ENCODE measurements around the gene DDOST.
"Not testable (repeated sequence)": the region's sequence is repeated elsewhere in the genome, so short reads cannot be mapped to it uniquely, and the experiment has no call there.

The DDOST gene

GRCh38 chr1:20624709-20625108 lies 36.5 kb downstream of the DDOST start:
- DNase-seq (ENCODE audit: low read depth) = no peak

GRCh38 chr1:20621012-20621411 lies 40.2 kb downstream of the DDOST start:
- no peak for DNase-seq (ENCODE audit: low read depth)

GRCh38 chr1:20619999-20620398 lies 41.2 kb downstream of the DDOST start:
- DNase-seq (ENCODE audit: low read depth) = no peak

GRCh38 chr1:20618550-20618949 lies 42.6 kb downstream of the DDOST start:
- no peak for DNase-seq (ENCODE audit: low read depth)

GRCh38 chr1:20616847-20617487 lies 44.2 kb downstream of the DDOST start:
- no peak for DNase-seq (ENCODE audit: low read depth)

- no peak for DNase-seq (ENCODE audit: low read depth)
These were observed 45.0 kb downstream of the DDOST start for GRCh38 chr1:20615946-20616846.

GRCh38 chr1:20614131-20614579 lies 47.0 kb downstream of the DDOST start:
- DNase-seq (ENCODE audit: low read depth) = no peak

GRCh38 chr1:20612221-20612746 lies 48.9 kb downstream of the DDOST start:
- DNase-seq (ENCODE audit: low read depth) = no peak

- no peak for DNase-seq (ENCODE audit: low read depth)
These were observed 49.5 kb downstream of the DDOST start for GRCh38 chr1:20611652-20612051.

GRCh38 chr1:20610970-20611369 lies 50.2 kb downstream of the DDOST start:
- no peak for DNase-seq (ENCODE audit: low read depth)

GRCh38 chr1:20609541-20609940 lies 51.6 kb downstream of the DDOST start:
- DNase-seq (ENCODE audit: low read depth) = no peak

GRCh38 chr1:20606801-20607570 lies 54.2 kb downstream of the DDOST start:
- DNase-seq (ENCODE audit: low read depth) = not testable (repeated sequence)

GRCh38 chr1:20604678-20605077 lies 56.5 kb downstream of the DDOST start:
- DNase-seq (ENCODE audit: low read depth) = no peak

GRCh38 chr1:20603504-20604464 lies 57.4 kb downstream of the DDOST start:
- DNase-seq (ENCODE audit: low read depth) = peak; percentile 62

- DNase-seq (ENCODE audit: low read depth) = no peak
These were observed 58.2 kb downstream of the DDOST start for GRCh38 chr1:20602851-20603450.
